Mesodermal cell (in vitro differentiated cells): ENCODE data around the gene PRUNE1.

Source experiments
- H3K27ac ChIP-seq: 2 replicates; pipeline ENCODE4 v1.7.0; 2013; ENCODE audit warnings: mild to moderate bottlenecking, low read depth, low read length, moderate library complexity; ENCODE audit not compliant: severe bottlenecking
- H3K36me3 ChIP-seq: 2 replicates; pipeline ENCODE4 v1.7.1; 2013; ENCODE audit warnings: mild to moderate bottlenecking, low read length, moderate library complexity; ENCODE audit not compliant: control insufficient read depth, insufficient read depth
- H3K4me1 ChIP-seq: one replicate; pipeline ENCODE4 v1.7.1; 2013; ENCODE audit warnings: mild to moderate bottlenecking, low read length; ENCODE audit not compliant: insufficient read depth, control insufficient read depth, poor library complexity, severe bottlenecking
- H3K4me3 ChIP-seq: 2 replicates; pipeline ENCODE4 v1.7.0; 2013; ENCODE audit warnings: low read length, control low read depth, mild to moderate bottlenecking; ENCODE audit not compliant: insufficient read depth, poor library complexity, severe bottlenecking; ENCODE audit errors: extremely low read depth
- H3K9me3 ChIP-seq: 2 replicates; pipeline ENCODE4 v1.7.1; 2013; ENCODE audit warnings: mild to moderate bottlenecking, low read length, moderate library complexity; ENCODE audit not compliant: control insufficient read depth
- WGBS, 2 experiments: methylation state at CpG; one replicate each; pipeline ENCODE4 v1.1.5; 2013; ENCODE audit warnings: missing lambda C conversion rate in 2 of 2; ENCODE audit not compliant: insufficient coverage in 2 of 2; 5-methylcytosine and 5-hydroxymethylcytosine counted together

PRUNE1 gene

GRCh38 chr1:150979092-150980056, 28.9 kb upstream of the PRUNE1 start:
- Histone ChIP-seq H3K36me3 (no peaks in the 10 kb centered on the region), H3K27ac (peak overlapping the region; percentile 39), H3K4me1 (peaks cover 29% of the 10 kb centered on the region), H3K9me3 (no peaks in the 10 kb centered on the region), H3K4me3 (no peak overlapping the region)
- WGBS, 2 experiments = 56 to 69% methylated on average over 14 to 20 of the region's 23 CpGs

DNA sequence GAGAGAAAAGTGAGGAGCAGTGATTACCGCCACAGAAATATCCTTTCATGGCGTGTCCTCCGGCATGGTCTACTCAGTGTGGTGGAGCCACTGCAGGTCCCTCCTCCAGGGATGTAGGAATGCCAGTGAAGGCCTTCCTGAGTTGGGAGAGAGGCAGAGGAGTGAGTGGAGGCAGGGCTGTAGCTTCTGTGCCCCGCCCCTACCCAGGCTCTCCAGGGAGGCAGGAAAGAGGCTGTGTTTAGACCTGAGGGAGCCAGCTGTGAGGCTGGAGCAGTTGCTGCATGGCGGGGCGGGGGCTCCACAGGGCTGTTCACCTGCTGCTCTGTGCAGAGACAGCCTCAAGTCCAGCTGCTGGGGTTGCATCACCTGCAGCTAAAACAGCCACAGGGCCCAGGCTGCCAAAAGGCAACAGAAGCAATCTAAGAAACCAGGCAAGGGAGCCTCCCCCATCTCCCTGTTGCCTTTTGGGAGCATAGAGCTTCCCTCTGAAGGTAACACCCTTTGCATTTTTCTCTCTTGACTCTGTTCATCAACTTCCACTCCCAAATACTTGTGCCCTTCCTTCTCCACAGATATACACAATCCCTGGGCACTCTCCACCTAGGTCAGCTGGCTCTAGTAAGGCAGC, 27.0 kb upstream of the PRUNE1 start:
- 33 to 37% methylated on average over 6 of the region's 6 CpGs for WGBS, 2 experiments
- Histone ChIP-seq H3K4me1 (peaks cover 25% of the 10 kb centered on the region), H3K4me3 (no peak overlapping the region), H3K36me3 (no peaks in the 10 kb centered on the region), H3K27ac (no peak overlapping the region), H3K9me3 (no peaks in the 10 kb centered on the region)

DNA sequence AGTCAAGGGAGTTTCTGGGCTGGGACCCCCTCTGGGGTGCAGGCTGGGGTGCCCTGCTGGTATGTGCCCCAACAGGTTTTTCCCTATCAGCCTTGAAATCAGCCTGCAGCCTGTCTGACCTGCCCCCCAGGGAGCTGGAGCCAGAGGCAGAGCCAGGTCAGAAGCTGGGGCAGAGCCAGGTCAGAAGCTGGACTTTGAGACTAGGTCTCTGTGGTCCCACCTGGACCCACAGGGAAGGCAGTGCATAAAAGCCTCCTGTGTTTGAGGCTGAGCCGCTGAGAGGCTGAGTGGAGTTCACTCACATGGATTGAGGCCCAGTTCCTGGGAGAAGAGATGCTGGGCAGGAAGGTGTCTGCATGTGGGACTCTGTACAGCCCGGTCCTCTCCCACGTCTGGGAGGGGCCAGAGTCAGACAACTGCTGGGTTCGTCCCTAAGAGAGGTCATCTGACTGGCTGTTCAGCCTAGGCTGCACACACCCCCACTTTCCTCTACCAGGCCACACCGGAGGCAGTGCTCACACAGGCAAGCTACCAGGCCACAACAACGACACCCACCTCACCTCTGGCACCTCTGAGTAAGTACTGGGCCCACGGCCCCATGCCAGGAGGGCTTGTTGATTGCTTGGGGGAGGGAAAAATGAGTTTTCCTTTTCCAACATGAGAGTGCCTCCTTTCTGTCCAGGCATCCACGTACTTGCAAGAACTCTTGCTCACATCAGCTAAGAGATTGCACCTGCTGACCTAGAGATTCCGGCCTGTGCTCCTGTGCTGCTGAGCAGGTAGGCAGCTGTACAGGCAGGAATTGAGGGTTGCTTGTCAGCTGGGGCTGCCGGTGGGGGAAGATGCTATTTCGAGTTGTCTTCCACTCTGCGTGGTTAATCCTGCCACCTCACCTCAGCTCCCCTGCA, 26.2 kb upstream of the PRUNE1 start, which contains the start of gene ANXA9:
Gene ANXA9, plus strand, starts transcription at position 488 of the 908 bp plus-strand sequence. CDS start 814 bp downstream, outside the sequence.
- WGBS, 2 experiments = 80 to 84% methylated on average over 6 to 8 of the region's 12 CpGs
- Histone ChIP-seq H3K36me3 (no peaks in the 10 kb centered on the region), H3K9me3 (no peaks in the 10 kb centered on the region), H3K4me3 (no peak within 1 kb of the TSS), H3K4me1 (peaks cover 17% of the 10 kb centered on the region), H3K27ac (no peak within 1 kb of the TSS)

DNA sequence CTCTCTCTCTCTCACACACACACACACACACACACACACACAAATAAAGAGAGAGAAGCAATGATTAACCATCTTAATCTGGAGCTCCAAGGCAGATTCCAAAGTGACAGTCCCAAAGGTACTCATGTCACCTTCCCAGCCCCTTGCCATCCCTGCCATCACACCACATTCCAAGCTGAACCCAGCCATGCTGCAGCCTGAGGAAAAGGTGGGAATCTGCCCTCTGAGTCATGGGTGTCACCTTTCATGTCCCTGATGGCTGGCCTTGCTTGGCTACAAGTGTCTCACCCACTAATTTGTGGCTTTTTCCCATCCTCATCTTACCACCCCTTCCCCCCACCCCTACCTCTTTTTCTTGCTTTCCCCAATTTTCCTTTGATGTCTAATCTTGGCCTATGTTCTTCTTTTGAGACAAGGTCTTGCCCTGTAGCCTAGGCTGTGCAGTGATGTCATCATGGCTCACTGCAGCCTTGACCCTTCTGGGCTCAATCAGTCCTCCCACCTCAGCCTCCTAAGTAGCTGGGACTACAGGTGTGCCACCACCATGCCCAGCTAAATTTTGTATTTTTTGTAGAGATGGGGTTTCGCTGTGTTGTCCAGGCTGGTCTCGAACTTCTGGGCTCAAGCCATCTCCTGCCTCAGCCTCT, 22.9 kb upstream of the PRUNE1 start:
- H3K9me3 ChIP-seq = no peaks in the 10 kb centered on the region
- no peak overlapping the region for H3K27ac ChIP-seq
- H3K4me3 ChIP-seq = no peak overlapping the region
- 90 to 100% methylated on average over 2 of the region's 2 CpGs for whole genome bisulfite sequencing, 2 experiments
- no peaks in the 10 kb centered on the region for H3K36me3 ChIP-seq
- peaks cover 8% of the 10 kb centered on the region for H3K4me1 ChIP-seq

GRCh38 chr1:150987924-150988323, 20.3 kb upstream of the PRUNE1 start:
- H3K4me3 ChIP-seq = no peak overlapping the region
- no peaks in the 10 kb centered on the region for H3K4me1 ChIP-seq
- WGBS, 2 experiments = 92 to 100% methylated on average over 1 to 3 of the region's 7 CpGs
- H3K27ac ChIP-seq = no peak overlapping the region
- no peaks in the 10 kb centered on the region for H3K36me3 ChIP-seq
- no peaks in the 10 kb centered on the region for H3K9me3 ChIP-seq

- no peaks in the 10 kb centered on the region for H3K36me3 ChIP-seq
- WGBS, 2 experiments = 92 to 95% methylated on average over 3 to 4 of the region's 4 CpGs
Observed at GRCh38 chr1:150992626-150993025, 15.6 kb upstream of the PRUNE1 start.

DNA sequence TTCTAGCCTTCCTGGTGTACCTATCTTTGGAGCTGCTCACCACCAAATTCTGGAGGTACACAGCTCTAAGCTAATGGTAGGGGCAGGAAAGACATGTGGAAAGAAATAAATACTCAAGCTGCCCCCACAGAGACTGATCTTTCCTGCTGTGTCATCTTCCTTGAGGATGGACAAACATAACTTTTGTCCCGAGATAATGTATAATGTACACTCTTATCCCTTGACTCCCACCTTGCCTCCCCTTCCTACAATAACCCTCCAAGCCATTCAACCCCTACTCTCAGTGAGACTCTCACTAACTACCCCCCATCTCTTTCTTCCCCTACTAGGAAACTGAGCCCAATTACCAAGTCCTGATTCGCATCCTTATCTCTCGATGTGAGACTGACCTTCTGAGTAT, 14.0 kb upstream of the PRUNE1 start:
- Histone ChIP-seq H3K4me3 (no peak overlapping the region), H3K27ac (no peak overlapping the region), H3K9me3 (no peaks in the 10 kb centered on the region), H3K36me3 (no peaks in the 10 kb centered on the region), H3K4me1 (peaks cover 4% of the 10 kb centered on the region)
- 94 to 98% methylated on average over 3 of the region's 3 CpGs for whole genome bisulfite sequencing, 2 experiments

More at GRCh38 chr1:150992626-150993025, 15.6 kb upstream of the PRUNE1 start:
- Histone ChIP-seq H3K27ac (no peak overlapping the region), H3K9me3 (no peaks in the 10 kb centered on the region), H3K4me1 (no peaks in the 10 kb centered on the region), H3K4me3 (no peak overlapping the region)

DNA sequence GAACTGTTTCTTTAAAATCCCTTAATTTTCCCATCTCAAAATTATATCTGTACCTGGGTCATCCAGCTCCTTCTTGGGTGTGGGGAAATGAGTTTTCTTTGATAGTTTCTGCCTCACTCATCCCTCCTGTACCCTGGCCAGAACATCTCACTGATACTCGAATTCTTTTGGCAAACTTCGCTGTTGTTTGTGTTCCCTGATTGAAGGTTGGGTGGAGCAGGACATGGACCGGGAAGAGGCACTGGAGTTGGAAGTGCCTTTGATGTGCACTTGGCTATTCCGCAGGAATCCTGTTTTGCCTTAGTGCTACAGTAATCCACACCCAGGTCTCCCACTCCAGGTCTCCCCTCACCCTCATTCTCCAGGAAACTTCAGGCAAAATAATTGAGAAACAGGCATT, 12.8 kb upstream of the PRUNE1 start:
- WGBS, 2 experiments = 92 to 100% methylated on average over 1 to 2 of the region's 4 CpGs

DNA sequence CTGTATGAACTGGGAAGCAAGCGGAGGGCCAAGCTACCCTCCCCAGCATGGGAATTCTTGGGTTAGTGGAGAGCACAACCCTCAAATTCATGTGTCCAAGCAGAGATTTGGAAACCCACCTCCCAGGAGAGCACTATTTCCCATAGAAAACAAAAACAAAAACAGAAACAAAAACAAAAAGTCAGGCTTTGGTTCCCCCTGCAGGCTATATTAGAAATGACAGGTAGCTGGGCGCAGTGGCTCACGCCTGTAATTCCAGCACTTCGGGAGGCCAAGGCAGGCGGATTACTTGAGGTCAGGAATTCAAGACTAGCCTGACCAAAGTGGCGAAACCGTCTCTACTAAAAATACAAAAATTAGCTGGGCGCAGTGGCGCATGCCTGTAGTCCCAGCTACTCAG, 12.4 kb upstream of the PRUNE1 start:
- no peaks in the 10 kb centered on the region for H3K9me3 ChIP-seq
- no peak overlapping the region for H3K27ac ChIP-seq
- peaks cover 14% of the 10 kb centered on the region for H3K4me1 ChIP-seq
- 20 to 25% methylated on average over 7 to 8 of the region's 9 CpGs for WGBS, 2 experiments
- H3K4me3 ChIP-seq = no peak overlapping the region
- no peaks in the 10 kb centered on the region for H3K36me3 ChIP-seq

More for the DNA sequence above, 12.8 kb upstream of the PRUNE1 start:
- H3K36me3 ChIP-seq = no peaks in the 10 kb centered on the region
- H3K4me3 ChIP-seq = no peak overlapping the region
- H3K27ac ChIP-seq = no peak overlapping the region
- peaks cover 14% of the 10 kb centered on the region for H3K4me1 ChIP-seq
- H3K9me3 ChIP-seq = no peaks in the 10 kb centered on the region
